ENCODE data around the gene PROCA1. TPM values are rescaled to one million over a fixed set of nuclear protein-coding genes. Genes with fewer than 3 reads are reported as not detected.

Gene PROCA1
- polyA plus RNA-seq, 1 experiment, result 0.71 TPM

GRCh38 chr17:28718333-28719020, 6.8 kb upstream of the PROCA1 start:
- no peak for TF ChIP-seq CTCF (IDR thresholded peaks at IDR 0.05; ENCODE audit: insufficient read depth, low read depth, low read length)
- DNase-seq (ENCODE audit: low read depth), result no peak
- peak overlapping the region; percentile 55 for H3K4me3 ChIP-seq (ENCODE audit: low read depth, low read length)
- H3K27me3 ChIP-seq (ENCODE audit: control insufficient read depth, insufficient read depth, low read length), result no peaks in the 10 kb centered on the region
- peaks cover 29% of the 10 kb centered on the region for H3K36me3 ChIP-seq (ENCODE audit: control insufficient read depth, insufficient read depth, low read length)
- ChIA-PET CTCF (interaction anchor here (1.0 to 1.9 kb wide), 3 partner anchors 9 to 184 kb away, joined by 3 to 9 read pairs (median 3); partner anchors contain the start of gene DHRS13), POLR2A (no interaction called here)

- peak; percentile 35 for TF ChIP-seq CTCF (IDR thresholded peaks at IDR 0.05; ENCODE audit: insufficient read depth, low read depth, low read length)
- POLR2A ChIA-PET, result no interaction called here
Observed at GRCh38 chr17:28717578-28718332, 6.1 kb upstream of the PROCA1 start, which contains the start of gene RAB34. Gene RAB34 (minus strand): TSS chr17:28717868. CDS start chr17:28717266, 602 bp downstream.

DNA sequence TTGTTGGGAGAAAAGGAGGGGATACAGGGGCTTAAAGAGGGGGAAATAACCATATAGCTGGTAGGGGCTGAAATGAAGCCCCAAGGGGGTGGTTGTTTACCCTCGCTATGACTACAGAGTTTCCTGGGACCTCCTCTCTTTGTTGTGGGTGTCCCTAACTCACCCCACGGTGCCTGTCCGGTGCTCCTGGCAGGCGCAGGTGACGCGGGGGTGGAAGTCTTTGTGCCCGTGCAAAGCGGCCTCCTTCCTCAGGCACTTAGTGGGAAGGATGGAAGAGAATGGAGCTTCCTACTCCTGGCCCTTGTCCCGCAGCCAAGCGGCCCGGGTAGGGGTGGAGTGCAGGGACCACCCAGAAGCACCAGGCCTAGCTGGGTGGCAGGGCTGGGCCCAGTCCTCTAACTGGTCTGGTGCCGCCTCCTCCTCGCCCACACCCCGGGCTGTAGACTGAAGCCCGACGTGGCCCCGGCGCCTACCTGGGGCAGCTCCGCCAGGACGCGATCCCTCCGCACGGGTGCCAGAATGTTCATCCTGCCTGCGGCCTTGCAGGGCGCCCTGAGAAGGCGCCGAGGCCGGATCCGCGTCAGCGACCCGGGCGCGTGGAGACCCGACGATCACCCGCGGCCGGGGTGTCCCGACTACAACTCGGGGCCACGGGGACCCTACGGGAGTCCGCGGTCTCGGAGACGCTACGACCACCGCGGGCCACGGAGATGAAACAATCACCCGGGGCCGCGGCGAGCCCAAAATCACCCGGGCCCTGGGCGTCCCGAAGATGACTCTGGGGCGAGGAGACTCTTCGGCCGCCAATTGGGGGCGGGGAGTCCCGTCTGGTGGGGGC, 5.3 kb upstream of the PROCA1 start:
- Histone ChIP-seq H3K36me3 (ENCODE audit: control insufficient read depth, insufficient read depth, low read length) (peaks cover 22% of the 10 kb centered on the region), H3K4me3 (ENCODE audit: low read depth, low read length) (peak overlapping the region; percentile 55), H3K27me3 (ENCODE audit: control insufficient read depth, insufficient read depth, low read length) (no peaks in the 10 kb centered on the region)
- POLR2A ChIA-PET, result no interaction called here
- no peak for DNase-seq (ENCODE audit: low read depth)
- no peak for TF ChIP-seq CTCF (IDR thresholded peaks at IDR 0.05; ENCODE audit: insufficient read depth, low read depth, low read length)
- CTCF ChIA-PET, result interaction anchor here (1.1 to 4.5 kb wide), 3 partner anchors 10 to 47 kb away, joined by 3 to 21 read pairs (median 5); partner anchors contain the start of gene TLCD1

More at GRCh38 chr17:28717578-28718332, 6.1 kb upstream of the PROCA1 start, which contains the start of gene RAB34:
- no peaks in the 10 kb centered on the region for H3K27me3 ChIP-seq (ENCODE audit: control insufficient read depth, insufficient read depth, low read length)
- H3K36me3 ChIP-seq (ENCODE audit: control insufficient read depth, insufficient read depth, low read length), result peaks cover 24% of the 10 kb centered on the region
- peak within 1 kb of the TSS; percentile 55 for H3K4me3 ChIP-seq (ENCODE audit: low read depth, low read length)
- CTCF ChIA-PET, result interaction anchor here (1.4 to 4.5 kb wide), 3 partner anchors 9 to 32 kb away, joined by 3 to 21 read pairs (median 9); partner anchors contain the start of gene TLCD1
- DNase-seq (ENCODE audit: low read depth), result peak; percentile 46

- Histone ChIP-seq H3K36me3 (ENCODE audit: control insufficient read depth, insufficient read depth, low read length) (peaks cover 19% of the 10 kb centered on the region), H3K4me3 (ENCODE audit: low read depth, low read length) (no peak overlapping the region), H3K27me3 (ENCODE audit: control insufficient read depth, insufficient read depth, low read length) (no peaks in the 10 kb centered on the region)
- POLR2A ChIA-PET, result no interaction called here
- TF ChIP-seq CTCF (IDR thresholded peaks at IDR 0.05; ENCODE audit: insufficient read depth, low read depth, low read length), result no peak
- no peak for DNase-seq (ENCODE audit: low read depth)
- CTCF ChIA-PET, result interaction anchor here (0.6 to 4.5 kb wide), 6 partner anchors 9 to 884 kb away, joined by 3 to 21 read pairs (median 3); partner anchors contain the start of gene TLCD1
Observed at GRCh38 chr17:28715217-28715616, 3.5 kb upstream of the PROCA1 start.

All from BJ (cell line).